ENCODE measurements around the gene ADH4. TPM values are rescaled to one million over a fixed set of nuclear protein-coding genes. Genes with fewer than 3 reads are reported as not detected.
"Not testable (repeated sequence)": the region's sequence is repeated elsewhere in the genome, so short reads cannot be mapped to it uniquely, and the experiment has no call there.

ADH4 gene
- total RNA-seq, 1 donor from 2014 or later, result not detected

DNA sequence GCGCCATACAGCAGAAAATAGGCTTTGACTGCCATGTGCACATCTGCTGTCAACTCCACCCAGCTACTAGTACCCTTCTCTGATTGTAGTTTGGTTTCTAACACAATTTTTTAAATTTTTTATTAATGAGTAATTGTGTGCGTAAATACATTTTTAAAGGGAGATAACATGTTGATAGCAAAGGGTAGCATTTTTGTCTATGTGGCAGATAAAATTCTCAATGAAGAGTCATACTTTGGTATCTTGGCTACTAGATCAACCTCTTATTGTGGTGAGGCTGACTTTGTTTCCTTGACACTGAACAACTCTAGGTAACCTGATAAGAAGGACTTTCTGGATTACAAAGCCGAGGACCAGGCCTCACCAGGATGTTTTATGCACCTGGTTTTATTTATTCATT is 9.5 kb downstream of the ADH4 start:
- DNase-seq, result no peak

DNA sequence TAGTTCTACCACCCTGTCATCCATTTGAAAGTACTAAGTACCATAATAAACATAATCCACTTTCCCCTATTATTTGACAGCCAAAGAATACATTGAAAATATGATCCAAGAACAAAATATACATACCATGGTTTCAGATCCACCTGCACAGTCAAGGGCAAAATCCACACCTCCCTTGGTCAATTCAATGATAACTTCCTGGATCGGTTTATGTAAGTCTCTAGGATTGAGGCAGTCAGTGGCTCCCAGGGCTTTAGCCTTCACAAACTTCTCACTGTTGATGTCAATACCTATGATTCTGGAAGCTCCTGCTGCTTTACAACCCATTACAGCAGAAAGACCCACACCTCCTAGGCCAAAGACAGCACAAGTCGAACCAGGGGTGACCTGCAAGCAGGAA is 12.7 kb downstream of the ADH4 start:
- DNase-seq, result no peak

DNA sequence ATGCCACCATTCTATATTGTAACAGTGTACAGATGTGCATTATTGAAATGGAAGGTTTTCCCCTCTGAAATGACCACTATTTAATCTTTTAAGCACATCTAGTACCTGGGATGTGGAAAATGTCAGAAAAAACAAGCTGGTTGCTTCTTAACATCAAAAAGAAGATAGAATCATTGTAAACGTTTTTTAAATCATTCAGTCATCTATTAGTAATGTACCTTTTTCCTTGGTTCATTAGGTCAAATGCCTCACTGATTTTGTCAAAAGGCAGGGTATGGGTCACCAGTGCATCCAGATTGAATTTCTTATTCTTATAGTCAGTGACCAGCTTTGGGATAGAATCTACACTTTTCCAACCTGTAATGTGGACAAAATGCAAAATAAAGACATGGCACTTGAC is 17.7 kb downstream of the ADH4 start:
- DNase-seq, result no peak

DNA sequence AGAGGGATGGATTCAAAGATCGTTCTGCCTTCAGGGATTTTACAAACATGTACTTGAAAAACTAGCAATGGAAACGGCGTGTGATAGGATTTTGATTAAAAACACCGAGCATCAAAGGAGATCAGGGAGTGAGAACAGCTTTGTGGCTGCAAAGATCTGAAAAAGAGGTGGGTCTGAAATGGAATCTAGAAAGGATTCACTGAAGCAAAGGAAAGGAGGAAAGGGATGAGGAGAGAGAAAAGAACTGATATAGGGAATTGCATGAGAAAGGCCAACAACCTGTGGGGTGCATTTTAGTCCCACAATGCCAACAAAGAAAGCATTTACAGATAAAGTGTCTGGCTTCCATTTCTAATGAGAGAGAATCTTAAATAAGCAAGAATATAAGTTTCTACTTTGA is 23.1 kb downstream of the ADH4 start:
- DNase-seq, result no peak

DNA sequence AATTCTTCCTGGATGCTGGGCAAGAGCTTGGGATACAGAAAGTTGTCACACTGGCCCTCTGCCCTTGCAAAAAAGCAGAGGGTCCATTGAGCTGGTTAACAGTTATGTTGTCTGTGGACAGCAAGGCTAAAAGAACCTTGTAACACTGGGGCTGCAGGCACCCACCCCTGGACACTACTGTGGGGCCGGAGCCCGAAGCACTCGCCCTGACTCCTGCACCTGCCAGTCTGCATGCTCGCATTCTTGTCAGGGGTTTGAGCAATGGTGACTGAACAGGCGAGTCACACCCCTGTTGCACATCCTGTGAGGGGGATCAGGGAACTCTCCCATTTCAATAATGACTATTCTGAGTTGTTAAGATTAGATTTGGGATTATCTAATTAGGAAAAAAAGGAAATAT is 23.6 kb downstream of the ADH4 start:
- DNase-seq, result no peak

DNA sequence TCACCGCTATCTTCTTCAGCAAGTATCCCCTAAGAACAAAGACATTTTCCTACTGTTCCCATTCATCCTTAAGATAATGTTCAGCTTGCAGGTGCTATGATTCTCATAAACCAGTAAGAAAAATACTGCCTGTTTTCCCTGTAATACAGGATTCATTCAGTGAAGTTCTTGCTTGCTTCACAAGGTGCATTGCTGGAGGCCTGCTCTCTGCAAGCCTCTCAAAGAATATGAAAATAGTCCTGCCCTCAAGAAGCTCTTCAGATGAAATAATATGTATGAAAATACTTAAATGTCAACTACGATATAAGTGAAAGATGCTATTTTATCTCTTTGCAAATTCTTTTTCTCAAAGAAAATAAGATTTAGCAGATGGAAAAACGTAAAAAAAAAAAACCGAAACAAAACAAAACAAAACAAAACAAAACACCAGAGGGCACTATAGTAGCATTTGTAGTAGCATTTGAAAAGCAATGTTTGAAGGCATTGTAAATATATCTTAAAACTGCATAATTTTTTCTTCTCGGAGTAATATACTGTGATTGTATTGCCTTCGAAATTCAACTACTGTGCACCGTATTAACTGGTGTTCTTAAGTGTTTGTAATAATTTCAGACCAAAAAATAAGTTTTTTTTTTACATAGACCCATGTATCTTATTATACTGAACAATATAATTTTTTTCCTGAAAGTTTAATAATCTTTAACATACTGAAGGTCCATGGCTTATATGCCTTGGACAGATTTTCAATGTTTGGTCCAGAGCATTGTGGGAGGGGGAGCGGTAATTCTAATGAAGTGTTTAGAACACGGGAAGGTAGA is 26.0 kb downstream of the ADH4 start:
- DNase-seq, result peak; percentile 31

DNA sequence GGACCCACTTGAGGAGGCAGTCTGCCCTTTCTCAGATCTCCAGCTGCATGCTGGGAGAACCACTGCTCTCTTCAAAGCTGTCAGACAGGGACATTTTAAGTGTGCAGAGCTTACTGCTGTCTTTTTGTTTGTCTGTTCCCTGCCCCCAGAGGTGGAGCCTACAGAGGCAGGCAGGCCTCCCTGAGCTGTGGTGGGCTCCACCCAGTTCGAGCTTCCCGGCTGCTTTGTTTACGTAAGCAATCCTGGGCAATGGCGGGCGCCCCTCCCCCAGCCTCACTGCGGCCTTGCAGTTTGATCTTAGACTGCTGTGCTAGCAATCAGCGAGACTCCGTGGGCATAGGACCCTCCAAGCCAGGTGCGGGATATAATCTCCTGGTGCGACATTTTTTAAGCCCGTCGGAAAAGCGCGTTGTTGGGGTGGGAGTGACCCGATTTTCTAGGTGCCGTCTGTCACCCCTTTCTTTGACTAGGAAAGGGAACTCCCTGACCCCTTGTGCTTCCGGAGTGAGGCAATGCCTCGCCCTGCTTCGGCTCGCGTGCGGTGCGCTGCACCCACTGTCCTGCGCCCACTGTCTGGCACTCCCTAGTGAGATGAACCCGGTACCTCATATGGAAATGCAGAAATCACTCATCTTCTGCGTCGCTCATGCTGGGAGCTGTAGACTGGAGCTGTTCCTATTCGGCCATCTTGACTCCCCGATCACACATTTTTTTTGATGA is 26.8 kb downstream of the ADH4 start:
- not testable (repeated sequence) for DNase-seq

DNA sequence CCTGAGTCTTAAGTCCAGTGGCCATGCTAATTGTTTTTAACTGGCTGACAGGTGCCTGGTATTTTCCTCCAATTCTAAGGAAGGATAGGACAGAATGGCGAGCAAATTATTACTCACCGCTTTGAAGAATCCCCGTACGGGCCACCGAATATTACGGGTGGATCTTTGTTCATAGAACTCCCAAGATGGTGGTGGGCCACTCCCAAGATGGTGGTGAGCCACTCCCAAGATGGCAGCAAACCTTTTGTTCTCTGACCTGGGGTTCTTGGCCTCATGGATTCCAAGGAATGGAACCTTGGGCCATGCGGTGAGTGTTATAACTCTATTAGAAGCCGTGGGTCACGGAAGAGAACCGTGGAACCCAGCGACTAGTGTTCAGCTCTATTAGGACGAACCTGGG is 34.8 kb downstream of the ADH4 start:
- not testable (repeated sequence) for DNase-seq

DNA sequence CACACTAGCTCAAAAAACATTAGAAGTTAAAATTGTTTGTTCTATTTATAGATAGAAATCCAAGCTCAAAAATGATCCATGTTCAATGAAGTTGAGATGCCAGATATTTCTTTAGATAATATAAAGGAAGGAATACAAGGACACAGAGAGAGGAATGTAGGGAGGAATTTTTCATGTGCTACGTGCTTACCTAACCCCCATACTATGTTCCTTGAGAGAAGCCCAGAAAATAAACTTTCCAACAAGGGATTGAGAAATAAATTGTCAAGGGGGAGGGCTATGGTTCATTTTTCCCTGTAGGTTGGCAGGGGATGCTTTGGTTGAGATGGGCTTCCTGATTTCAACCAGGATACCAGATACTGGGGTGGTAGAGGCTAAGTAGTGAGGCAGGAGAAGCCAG is 39.9 kb downstream of the ADH4 start:
- no peak for DNase-seq

DNA sequence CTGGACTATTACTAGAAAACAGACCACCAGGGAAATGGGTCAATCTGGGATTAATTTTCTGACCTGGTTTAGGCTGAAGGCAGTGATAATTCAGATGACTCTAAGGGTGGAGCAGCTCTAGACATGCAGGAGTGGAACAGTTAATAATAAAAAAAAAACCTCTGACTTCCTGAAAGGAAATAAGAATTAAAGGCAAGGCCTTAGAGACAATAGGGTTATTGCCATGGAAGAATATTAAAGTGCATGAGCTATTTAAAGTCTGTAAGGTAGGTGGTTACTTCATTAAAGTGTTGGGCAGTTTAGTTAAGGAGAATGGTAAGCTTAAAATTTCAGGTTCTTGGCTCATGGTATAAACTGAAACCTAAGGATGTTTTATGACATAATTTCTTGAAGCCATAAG is 40.9 kb downstream of the ADH4 start:
- DNase-seq, result no peak

DNA sequence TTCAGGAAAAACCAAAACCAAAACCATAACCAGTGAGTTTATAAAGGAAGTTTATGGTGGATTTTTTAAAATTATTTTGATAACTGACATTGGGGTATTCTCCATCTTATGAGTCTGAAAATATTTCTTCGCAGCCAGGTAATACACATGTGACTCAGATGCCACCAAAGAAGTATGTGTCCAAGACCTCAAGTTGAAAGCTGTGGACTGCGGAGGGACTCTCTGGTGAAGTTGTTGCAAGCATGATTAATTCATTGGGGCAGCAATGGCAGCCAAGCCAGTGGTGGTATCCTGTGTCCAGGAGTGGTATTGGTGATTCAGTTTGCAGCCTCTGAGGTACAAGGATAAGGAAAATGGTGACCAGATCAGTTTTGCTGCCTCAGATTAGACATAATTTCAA is 41.5 kb downstream of the ADH4 start:
- DNase-seq, result no peak

DNA sequence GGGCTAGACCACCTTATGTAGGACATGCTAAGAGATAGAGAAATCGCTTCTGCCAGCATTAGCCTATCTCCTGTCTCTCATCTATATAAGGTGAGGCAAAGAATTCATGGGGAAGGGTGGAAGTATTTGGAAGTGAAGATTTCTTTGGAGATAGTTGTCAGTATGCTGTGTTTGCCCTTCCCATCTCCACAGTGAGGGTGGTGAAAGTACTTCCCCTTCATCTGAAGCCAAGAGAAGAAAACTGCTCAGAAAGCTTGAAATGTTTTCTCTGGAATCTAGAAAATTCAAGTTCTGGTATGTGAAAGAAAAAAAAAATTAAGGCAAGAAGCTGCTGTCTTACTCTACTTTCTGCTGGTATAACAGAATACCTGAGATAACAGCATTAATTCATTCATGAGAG is 43.2 kb downstream of the ADH4 start:
- no peak for DNase-seq

DNA sequence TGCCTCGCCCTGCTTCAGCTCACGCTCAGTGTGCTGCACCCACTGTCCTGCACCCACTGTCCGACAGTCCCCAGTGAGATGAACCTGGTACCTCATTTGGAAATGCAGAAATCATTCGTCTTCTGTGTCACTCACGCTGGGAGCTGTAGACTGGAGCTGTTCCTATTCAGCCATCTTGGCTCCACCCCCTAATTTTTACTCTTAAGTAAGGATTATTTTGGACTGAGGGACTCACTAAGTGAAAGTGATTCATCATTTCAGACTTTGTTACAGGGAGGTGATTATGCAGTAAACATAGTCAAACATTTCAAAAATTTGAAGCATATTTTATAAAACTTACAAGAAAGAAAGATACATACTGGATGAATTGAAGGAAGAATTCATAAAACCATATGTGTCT is 44.3 kb downstream of the ADH4 start:
- not testable (repeated sequence) for DNase-seq

DNA sequence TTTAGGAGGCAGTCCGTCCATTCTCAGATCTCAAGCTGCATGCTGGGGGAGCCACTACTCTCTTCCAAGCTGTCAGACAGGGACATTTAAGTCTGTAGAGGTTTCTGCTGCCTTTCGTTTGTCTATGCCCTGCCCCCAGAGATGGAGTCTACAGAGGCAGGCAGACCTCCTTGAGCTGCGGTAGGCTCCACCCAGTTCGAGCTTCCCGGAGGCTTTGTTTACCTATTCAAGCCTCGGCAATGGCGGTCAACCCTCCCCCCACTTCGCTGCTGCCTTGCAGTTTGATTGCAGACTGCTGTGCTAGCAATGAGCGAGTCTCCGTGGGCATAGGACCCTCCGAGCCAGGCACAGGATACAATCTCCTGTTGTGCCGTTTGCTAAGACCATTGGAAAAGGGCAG is 44.8 kb downstream of the ADH4 start:
- no peak for DNase-seq

DNA sequence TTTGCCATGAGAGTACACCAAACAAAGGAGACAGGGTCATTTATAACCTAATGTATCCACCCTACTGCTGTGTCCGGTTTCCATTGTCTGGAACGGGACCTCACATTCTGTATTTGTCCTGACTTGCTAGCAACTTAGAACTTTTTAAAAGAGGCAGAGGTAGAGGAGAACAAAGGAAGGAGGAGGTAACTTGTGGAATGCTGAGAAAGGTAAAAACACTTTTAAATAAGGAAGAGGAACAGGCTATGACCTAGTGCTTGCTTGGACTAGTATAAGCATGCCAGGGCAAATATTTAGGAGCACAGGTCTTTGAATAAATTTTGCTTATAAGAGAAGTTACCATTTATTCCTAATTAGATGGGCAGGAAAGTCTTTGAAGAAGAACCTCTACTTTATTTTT is 52.3 kb downstream of the ADH4 start:
- not testable (repeated sequence) for DNase-seq

DNA sequence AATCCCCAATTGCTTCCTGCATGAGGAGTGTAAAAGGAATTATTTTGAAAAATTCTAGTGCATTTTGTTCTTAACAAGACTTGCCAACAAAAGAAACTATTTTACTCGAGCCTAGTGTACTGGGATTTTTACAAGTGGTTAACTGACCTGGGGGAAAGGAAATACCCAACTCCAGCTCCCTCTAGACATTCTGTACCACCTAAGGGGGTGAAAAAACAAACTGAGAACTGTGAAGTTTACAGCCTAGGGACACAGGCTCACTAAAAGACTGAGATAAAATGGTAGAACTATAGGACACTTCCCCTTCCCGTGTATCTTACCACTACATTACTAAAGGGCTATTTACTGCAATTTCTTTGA is 52.9 kb downstream of the ADH4 start:
- DNase-seq, result no peak

DNA sequence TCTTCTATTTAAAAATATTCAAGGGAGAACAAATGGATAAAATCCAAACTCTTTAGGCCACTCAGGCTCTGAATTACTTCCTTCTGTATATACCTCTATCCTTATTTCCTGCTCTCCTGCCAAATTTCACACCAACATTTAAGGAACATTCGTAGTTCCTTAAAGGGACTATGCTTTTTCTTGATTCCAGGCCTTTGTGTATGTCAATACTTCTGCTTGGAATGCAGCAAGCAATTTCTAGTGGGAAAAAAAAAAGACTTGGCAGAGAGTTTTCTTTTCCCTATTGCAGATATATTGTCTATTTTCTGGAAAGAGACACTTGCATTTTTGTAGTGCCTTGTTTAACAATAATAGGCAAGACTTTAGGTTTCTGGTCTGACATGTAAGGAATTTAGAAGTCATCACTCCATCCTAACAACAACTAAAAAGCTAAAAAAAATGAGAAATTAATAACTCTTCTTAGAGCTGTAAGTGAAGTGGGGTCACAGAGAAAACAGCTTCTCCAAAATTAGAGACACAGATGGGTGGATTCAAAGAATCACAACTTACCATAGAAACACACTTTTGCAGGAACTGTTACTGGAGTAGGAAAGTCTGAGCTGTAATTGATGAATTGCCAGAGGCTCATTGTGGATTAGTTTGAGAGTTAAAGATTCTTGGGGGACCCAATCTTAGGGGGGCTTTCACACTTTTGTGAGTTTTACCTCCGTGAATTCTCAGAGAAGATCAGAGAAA is 53.4 kb downstream of the ADH4 start:
- peak; percentile 48 for DNase-seq

DNA sequence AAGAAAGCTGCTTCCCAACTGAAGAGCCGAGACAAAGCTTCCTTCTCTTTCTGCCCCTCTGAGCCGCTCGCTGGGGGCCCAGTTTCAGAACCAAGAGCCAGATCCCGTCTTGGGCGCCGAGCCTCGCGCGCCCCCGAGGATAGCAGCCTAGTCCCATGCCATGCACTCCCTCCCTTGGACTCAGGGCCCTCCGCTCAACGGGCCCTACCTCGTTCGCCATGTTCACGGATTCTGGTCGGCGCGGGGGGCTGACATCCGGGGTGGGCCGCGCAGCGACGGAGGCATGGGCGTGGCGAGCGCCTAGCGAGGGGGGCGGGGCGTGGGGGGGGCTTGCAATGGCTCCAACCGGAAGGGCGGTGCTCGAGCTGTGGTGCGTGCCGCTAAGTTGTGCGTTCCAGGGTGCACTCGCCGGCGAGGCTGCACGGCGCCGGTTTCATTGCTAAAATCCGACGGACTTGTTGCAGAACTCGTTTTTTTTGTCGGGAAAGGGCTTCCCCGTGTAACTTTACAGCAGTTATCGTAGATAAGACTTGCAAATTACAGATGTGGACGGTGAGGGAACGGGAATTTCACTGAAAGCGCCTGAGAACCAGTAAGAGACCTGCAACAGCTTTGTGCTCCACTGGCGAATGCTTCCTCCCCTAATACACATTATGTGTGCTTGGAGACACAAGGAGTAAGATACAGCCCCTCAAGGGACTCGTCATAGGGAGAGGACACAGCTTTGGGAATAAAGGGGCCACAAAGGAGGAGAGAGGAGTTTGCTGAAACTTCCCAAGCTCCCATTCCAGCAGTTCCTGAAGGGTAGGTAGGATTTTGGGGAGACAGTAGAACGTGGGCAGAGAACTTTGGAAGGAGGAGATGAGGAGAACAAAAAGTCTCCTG is 55.4 kb downstream of the ADH4 start, which contains the start of gene ADH5:
ADH5 (minus strand) TSS at position 308 of the 885 bp plus-strand sequence; CDS start at position 220, 88 bp downstream.
- peak; percentile 95 for DNase-seq

DNA sequence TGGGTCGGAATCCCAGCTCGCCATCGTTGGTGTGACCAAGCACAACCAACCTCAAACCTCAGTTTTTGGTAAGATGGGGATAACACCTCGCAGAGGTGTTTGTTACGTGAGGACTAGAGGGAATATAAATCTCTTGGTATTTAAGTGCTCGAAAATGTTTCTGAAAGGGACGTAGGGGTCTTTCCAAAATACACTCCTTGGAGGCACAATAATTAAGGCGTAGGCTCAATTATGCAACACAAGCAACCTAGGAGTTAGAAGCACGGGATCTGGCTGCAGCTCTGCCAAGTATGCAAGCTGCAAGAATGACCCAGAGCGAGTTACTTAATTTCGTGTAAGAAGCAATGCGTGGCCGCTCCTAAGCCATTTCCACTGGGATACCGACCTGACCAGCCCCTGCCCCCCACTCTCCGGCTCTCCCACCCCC is 56.1 kb downstream of the ADH4 start:
- DNase-seq, result peak; percentile 76

DNA sequence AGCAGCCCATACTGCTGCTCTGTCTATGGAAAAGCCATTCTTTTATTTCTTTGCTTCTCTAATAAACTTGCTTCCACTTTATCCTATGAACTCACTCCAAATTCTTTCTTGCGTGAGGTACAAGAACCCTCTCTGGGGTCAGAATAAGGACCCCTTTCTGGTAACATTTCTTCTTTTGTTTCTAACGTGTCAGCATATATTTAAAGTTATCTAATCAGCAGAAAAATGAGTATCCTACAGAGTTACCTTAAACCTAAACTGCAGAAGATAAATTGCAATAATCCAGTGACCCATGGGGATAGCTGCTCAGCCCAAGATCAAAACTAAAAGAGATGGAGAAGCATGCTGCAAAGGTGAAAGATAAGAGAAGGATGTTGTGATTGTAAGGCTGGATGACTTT is 59.5 kb downstream of the ADH4 start:
- DNase-seq, result no peak

DNA sequence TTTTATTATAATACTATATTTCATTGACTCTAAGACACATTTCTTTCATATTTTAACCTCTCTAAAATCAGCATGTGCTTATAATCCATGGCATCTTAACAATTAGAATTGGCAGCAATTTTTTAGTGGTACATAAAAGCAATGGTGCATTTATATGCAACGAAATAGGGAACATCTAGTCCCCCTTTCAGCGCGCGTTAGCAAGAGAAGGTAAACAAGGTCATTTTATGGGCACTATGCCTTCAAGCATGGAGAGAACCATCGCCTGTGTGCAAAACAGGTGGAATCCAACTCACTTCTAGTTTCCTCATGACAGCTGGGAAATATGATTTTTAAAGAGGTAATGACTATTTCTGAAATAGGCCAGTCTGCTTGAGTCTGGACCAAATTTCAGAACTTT is 61.9 kb downstream of the ADH4 start:
- DNase-seq, result no peak

DNA sequence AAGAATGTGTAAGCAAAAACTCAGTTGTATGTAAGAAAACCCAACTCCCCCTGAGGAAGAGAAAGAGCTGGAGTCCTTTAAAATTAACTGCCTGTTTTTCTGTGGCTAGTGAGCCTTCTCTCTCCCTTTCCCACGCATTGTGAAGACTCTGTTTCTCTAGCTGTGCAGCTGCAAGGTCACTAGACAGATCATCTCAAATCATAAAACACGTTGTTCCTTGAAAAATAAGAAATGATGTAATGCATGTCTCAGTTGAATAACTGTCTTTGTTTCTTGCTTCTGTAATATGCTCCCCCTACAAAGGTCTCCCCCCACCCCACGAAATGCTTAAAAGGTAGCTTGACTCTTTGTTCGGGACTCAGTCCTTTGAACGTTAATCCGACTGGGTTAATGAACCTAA is 63.2 kb downstream of the ADH4 start:
- not testable (repeated sequence) for DNase-seq
